ENCODE results near the gene ADGRE3.
"Not testable (repeated sequence)": the region's sequence is repeated elsewhere in the genome, so short reads cannot be mapped to it uniquely, and the experiment has no call there.

The ADGRE3 gene

GRCh38 chr19:14595558-14595957 is 79.1 kb downstream of the ADGRE3 start:
- no peak for DNase-seq (ENCODE audit: low read depth)

DNA sequence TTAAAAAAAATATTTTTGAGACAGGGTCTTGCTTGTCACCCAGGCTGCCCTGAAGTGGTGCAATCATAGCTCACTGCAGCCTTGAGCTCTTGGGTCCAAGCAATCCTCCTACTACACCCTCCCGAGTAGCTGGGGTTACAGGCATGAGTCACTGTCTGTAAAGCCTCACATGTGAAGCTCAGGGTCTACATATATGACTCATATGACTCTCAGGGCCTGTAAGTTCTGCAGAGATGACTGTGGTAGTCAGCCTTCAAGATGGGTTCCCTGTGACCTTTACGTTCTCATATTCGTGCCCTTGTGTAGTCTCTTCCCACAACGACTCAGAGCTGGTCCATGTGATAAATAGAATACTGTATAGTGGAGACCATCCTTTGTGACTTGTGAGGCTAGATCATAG is 85.2 kb downstream of the ADGRE3 start:
- not testable (repeated sequence) for DNase-seq (ENCODE audit: low read depth)

- not testable (repeated sequence) for DNase-seq (ENCODE audit: low read depth)
Observed at GRCh38 chr19:14585187-14585586, 89.5 kb downstream of the ADGRE3 start.

GRCh38 chr19:14584372-14584771 is 90.3 kb downstream of the ADGRE3 start:
- not testable (repeated sequence) for DNase-seq (ENCODE audit: low read depth)

DNA sequence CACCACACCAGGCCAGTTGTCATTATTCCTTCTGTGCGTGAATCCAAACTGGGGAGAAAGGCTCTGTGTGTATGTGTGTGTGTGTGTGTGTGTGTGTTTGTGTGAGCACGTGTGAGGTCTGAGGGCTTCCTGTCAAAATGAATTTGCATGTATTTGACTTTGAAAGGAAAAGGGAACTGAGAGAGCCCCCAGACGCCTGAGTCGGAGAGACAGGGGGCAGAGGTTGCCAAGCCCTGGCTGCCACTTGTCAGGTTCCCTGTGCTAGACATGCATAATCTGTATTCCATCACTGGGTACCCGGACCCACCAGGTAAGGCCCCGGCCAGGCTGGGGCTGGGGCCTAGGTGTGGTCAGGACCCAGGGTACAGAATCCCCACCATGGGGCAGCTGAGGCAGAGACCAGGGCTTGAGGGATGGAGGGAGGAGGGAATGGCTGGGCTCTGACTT is 91.7 kb downstream of the ADGRE3 start, which contains the start of gene CLEC17A:
CLEC17A (plus strand) TSS at position 191 of the 447 bp plus-strand sequence; CDS start at position 268, 77 bp downstream.
- no peak for DNase-seq (ENCODE audit: low read depth)

DNA sequence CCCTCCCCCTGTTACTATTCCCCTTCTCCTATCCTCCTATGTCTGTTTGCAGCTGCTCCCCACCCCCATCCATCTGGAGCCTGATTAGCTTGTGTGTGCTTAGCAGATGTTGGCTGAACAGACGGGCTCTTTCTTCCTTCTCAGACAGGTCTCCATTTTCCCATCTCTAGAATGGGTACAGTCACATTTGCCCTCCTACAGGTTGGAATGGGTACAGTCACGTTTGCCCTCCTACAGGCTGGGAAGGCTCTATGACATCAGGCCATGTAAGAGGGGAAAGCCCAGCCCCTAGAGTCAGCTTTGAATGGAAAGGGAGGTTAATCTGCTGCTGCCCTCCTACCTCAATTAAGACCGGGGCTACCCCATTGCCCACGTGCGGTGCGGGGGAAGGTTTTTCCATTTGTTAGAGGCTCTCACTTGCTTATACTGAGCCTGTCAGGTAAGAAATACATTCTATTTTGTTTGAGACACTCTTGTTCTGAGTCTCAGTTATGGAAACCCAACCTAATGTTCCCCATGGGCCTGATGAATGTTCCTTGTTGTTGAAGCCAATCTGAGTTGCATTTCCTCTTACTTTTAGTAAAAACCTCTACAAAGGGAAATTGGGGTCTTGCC is 93.9 kb downstream of the ADGRE3 start:
- no peak for DNase-seq (ENCODE audit: low read depth)

DNA sequence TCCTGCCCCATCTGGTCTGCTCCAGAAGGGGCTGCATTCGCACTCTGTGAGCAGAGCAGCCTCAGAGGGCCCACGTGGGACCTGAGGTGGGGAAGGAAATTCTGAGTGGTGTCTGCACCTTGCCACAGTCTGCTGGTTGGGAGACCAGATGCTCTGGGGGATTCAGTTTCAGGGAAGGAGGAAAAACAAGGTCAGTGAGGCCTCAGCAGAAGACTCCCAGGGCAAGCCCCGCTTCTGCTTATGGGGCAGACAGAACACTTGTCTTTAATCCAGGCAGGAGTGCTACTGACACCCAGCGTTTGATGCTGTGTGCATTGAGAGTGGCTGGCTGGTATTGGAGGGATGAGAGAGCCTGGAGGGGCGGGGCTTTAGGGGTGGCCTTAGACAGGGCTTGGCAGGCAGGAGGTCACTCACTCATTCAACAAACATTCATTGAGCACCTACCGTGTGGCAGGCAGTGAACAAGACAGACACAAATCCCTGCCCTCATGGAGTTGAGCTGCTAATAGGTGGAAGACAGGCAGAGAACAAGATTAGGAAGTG is 96.7 kb downstream of the ADGRE3 start:
- no peak for DNase-seq (ENCODE audit: low read depth)

- no peak for DNase-seq (ENCODE audit: low read depth)
Observed at GRCh38 chr19:14577264-14577663, 97.4 kb downstream of the ADGRE3 start.

DNA sequence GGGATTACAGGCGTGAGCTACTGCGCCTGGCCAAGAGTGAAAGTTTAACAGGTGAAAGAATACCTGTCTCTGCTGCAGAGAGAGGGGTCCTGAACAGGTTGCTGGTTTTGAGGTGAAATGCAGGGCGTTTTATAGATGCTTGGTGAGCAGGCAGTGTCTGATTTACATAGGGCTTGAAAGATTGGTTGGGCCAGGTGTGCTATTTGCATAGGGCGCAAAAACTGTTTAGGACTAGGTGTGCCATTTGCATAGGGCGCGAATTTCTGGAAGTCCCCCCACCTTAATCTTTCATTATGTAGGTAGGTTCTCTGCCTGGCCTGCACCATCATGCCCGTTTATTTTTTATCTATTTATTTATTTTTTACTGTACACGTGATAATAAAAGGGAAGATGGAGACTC is 98.3 kb downstream of the ADGRE3 start:
- no peak for DNase-seq (ENCODE audit: low read depth)

DNA sequence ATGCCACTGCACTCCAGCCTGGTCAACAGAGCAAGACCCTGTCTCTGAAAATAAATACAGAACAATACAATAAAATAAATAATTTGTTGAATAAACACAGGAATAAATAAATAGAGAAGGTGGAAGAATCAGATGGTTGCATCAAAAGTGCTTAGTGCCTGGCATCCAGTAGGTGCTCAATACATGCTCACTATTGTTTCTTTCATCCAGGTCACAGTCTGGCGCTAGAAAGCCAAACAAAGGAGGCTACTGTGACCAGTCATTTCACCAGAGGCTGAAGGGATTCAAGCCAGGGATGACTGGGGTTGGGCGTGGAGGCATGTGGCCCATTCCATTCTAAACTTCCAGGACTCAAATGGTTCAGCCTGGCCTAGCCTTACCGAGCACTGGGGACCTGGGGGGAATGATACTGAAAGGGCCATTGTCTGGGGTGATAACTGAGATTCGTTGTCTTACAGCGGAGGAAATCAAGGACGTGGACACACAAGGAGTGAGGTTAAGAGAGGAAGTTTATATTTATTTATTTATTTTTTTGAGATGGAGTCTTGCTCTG is 99.1 kb downstream of the ADGRE3 start:
- DNase-seq (ENCODE audit: low read depth): no peak

DNA sequence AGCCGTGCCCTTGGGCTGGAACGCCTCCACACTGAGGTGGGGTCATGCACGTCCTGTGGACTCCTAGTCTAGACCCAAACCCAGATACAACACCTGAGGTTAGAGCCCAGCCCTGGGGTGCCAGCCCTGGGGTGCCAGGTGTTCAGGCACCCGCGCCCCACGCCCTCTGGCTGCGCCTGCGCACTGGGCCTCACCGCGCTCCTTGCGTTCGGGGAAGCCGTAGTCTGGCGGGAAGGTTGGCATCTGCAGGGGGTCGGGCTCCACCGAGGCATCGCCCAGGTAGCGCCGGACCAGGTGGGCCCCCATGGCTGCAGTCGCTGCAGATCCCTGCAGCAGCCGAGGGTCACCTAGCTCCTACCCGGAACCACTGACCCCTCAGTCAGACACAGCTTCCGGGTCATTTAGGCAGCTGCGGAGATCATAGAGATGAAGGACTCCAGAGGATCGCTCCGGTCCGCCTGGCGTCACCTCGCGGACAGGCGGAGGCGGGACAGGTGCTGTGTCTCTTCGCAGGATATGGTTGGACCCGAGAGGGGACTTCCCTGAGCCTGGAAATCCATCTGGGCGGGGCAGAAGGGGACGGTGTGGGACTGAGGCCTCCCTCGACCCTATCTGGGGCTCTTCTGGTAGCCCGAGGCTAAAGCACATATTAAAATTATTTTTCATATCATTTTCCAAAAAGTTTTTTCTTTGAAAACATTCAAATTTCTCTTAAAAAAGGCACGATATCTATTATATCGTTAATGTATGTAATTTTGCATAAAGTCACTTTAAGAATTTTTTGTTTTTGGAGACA is 102.8 kb downstream of the ADGRE3 start, which contains the start of gene NDUFB7:
NDUFB7 (minus strand) TSS at position 372 of the 796 bp plus-strand sequence; CDS start at position 306, 66 bp downstream.
- peak; percentile 90 for DNase-seq (ENCODE audit: low read depth)

GRCh38 chr19:14570864-14571527 is 103.6 kb downstream of the ADGRE3 start:
- no peak for DNase-seq (ENCODE audit: low read depth)

Measured in fibroblast of the conjunctiva (primary cell).